NT2/D1 (cell line): ENCODE results near the gene CTRL.

Source experiments
- YY1 ChIP-seq: IDR thresholded peaks from 2 replicates; pipeline ENCODE4 v1.6.1; 2011; ENCODE audit not compliant: insufficient read length, insufficient read depth
- ZNF274 ChIP-seq: IDR thresholded peaks from 2 replicates; pipeline ENCODE4 v1.6.1; 2011; ENCODE audit warnings: mild to moderate bottlenecking, low read depth, low read length

DNA sequence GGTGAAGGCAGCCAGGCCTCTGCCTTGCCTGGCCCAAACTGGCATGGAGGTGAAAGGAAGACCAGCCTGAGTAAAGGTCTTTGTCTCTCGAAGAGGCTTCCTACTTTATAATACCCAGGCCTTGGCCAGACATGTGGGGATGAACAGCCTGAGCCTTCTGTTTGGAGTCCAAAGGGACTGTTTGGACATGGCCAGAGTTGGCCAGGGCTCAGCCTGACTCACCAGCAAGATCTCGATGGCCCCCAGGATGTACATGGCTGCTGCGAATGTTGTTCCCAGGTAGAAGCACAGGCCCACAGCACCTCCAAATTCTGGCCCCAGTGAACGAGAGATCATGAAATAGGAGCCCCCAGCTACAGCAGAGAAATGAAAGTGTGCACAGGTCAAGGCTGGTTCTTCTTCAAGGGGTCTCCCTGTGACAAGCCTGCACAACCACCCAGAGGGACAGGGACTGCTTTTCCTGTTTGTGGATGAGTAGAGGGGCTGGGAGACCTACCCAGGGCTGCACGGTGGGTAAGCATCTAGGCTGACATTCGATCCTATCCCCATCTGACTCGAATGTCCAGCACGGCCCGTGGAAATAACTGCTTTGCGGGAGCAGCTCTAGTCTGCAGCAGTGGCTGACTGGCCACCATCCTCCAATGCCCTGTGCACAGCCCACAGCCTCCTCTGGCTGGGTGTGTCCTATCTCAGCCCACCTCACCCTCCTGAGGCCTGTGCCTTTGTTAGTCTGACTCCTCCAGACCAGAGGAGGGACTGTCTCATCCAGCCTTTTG lies 22.9 kb upstream of the CTRL start:
- TF ChIP-seq ZNF274 (no peak), YY1 (no peak)
